Measurements from ENCODE around the gene MAPK9. TPM values are rescaled to one million over a fixed set of nuclear protein-coding genes. Genes with fewer than 3 reads are reported as not detected.

Gene MAPK9
- total RNA-seq, 4 donors from 2014 or later = 48.1 to 70.0 (median 54.2) TPM

- 98% methylated on average over 1 of the region's 1 CpG for WGBS, 2 donors
Observed at GRCh38 chr5:180235846-180236245, 56.0 kb downstream of the MAPK9 start.

GRCh38 chr5:180235077-180235476, 56.8 kb downstream of the MAPK9 start:
- WGBS, 2 donors = 85% methylated on average over 5 of the region's 5 CpGs
- DNase-seq = no peak
- intact Hi-C loops (cut with DNase I) = no loop called here
- Histone ChIP-seq H3K4me3 (replicated peaks in 1 of 3) (no peak overlapping the region), H3K27me3 (no peaks in the 10 kb centered on the region), H3K4me1 (no peaks in the 10 kb centered on the region), H3K9me3 (no peaks in the 10 kb centered on the region), H3K27ac (no peak overlapping the region), H3K36me3 (peaks cover 16 to 32% of the 10 kb centered on the region in 2 donors)
- TF ChIP-seq POLR2A (IDR thresholded peaks at IDR 0.05) (no peak), CTCF (IDR thresholded peaks at IDR 0.05) (no peak)

More at GRCh38 chr5:180235846-180236245, 56.0 kb downstream of the MAPK9 start:
- intact Hi-C loops (cut with DNase I) = no loop called here
- H3K4me3 ChIP-seq (replicated peaks in 1 of 3) = no peak overlapping the region
- no peaks in the 10 kb centered on the region for H3K27me3 ChIP-seq
- H3K4me1 ChIP-seq = no peaks in the 10 kb centered on the region
- peaks cover 24 to 38% of the 10 kb centered on the region in 2 donors for H3K36me3 ChIP-seq
- H3K27ac ChIP-seq = no peak overlapping the region
- no peaks in the 10 kb centered on the region for H3K9me3 ChIP-seq
- no peak for DNase-seq
- TF ChIP-seq CTCF (IDR thresholded peaks at IDR 0.05) = no peak
- no peak for TF ChIP-seq POLR2A (IDR thresholded peaks at IDR 0.05)

- intact Hi-C loops (cut with DNase I) = no loop called here
- Histone ChIP-seq H3K4me1 (no peaks in the 10 kb centered on the region), H3K36me3 (peaks cover 14 to 29% of the 10 kb centered on the region in 2 donors), H3K4me3 (replicated peaks in 1 of 3) (no peak overlapping the region), H3K27me3 (no peaks in the 10 kb centered on the region), H3K27ac (no peak overlapping the region), H3K9me3 (no peaks in the 10 kb centered on the region)
- WGBS, 2 donors = 94% methylated on average over 15 of the region's 15 CpGs
- TF ChIP-seq POLR2A (IDR thresholded peaks at IDR 0.05) = no peak
- TF ChIP-seq CTCF (IDR thresholded peaks at IDR 0.05) = no peak
- DNase-seq = no peak
Observed at GRCh38 chr5:180234271-180234670, 57.6 kb downstream of the MAPK9 start.

- H3K4me1 ChIP-seq = no peaks in the 10 kb centered on the region
- intact Hi-C loops (cut with DNase I) = no loop called here
- H3K9me3 ChIP-seq = no peaks in the 10 kb centered on the region
- 84 to 92% methylated on average over 11 of the region's 11 CpGs for WGBS, 2 donors
- H3K27ac ChIP-seq = no peak overlapping the region
- H3K4me3 ChIP-seq (replicated peaks in 1 of 3) = no peak overlapping the region
- DNase-seq = no peak
- TF ChIP-seq POLR2A (IDR thresholded peaks at IDR 0.05) = no peak
- no peak for TF ChIP-seq CTCF (IDR thresholded peaks at IDR 0.05)
- H3K27me3 ChIP-seq = no peaks in the 10 kb centered on the region
- H3K36me3 ChIP-seq = peaks cover 11 to 24% of the 10 kb centered on the region in 2 donors
Observed at GRCh38 chr5:180233729-180234128, 58.2 kb downstream of the MAPK9 start.

GRCh38 chr5:180230017-180230416, 61.9 kb downstream of the MAPK9 start:
- no peak for DNase-seq
- Histone ChIP-seq H3K27ac (no peak overlapping the region), H3K27me3 (no peaks in the 10 kb centered on the region), H3K4me3 (replicated peaks in 1 of 3) (no peak overlapping the region), H3K4me1 (no peaks in the 10 kb centered on the region), H3K9me3 (no peaks in the 10 kb centered on the region), H3K36me3 (peaks cover 5 to 11% of the 10 kb centered on the region in 2 donors)
- intact Hi-C loops (cut with DNase I) = no loop called here
- WGBS, 2 donors = 82 to 90% methylated on average over 5 to 7 of the region's 7 CpGs
- TF ChIP-seq POLR2A (IDR thresholded peaks at IDR 0.05) (no peak), CTCF (IDR thresholded peaks at IDR 0.05) (no peak)

All from thyroid gland (tissue), 4 donors.